Measurements from ENCODE around the gene CD4. TPM values are rescaled to one million over a fixed set of nuclear protein-coding genes. Genes with fewer than 3 reads are reported as not detected.

Gene CD4
- total RNA-seq, 2 experiments from 2014 or later, result not detected

GRCh38 chr12:6796576-6796975, 7.2 kb downstream of the CD4 start:
- no peaks in the 10 kb centered on the region for H4K20me1 ChIP-seq (ENCODE audit: insufficient read depth, low read length)
- H2AFZ ChIP-seq (ENCODE audit: low read length), result no peak overlapping the region
- CTCF ChIA-PET (ENCODE audit: unreplicated experiment), result interaction anchor here (0.8 kb wide), 1 partner anchor 16 kb away, joined by 3 read pairs; no protein-coding TSS in a partner anchor
- H3K9me3 ChIP-seq (ENCODE audit: low read length), result no peaks in the 10 kb centered on the region
- H3K36me3 ChIP-seq (ENCODE audit: insufficient read depth, low read length), result no peaks in the 10 kb centered on the region
- TF ChIP-seq EZH2phosphoT487 (IDR thresholded peaks at IDR 0.05; ENCODE audit: borderline replicate concordance, low read depth, low read length) (no peak), CTCF (conservative IDR thresholded peaks at IDR 0.05; ENCODE audit: low read length) (no peak)
- H3K4me2 ChIP-seq (ENCODE audit: low read length), result no peak overlapping the region
- H3K4me1 ChIP-seq (ENCODE audit: insufficient read depth, low read length, poor library complexity, severe bottlenecking), result peaks cover 14% of the 10 kb centered on the region
- no TSS peak for BruUV-seq (replicated peaks)
- H3K9me2 ChIP-seq (ENCODE audit: insufficient read depth, low read length), result no peaks in the 10 kb centered on the region
- intact Hi-C loops (cut with micrococcal nuclease; ENCODE audit: unreplicated experiment), result no loop called here
- POLR2A ChIA-PET, result no interaction called here
- no peaks in the 10 kb centered on the region for H3K79me2 ChIP-seq (ENCODE audit: insufficient read depth, low read depth, low read length)
- H3K27ac ChIP-seq (ENCODE audit: low read depth, low read length, poor library complexity, severe bottlenecking), result no peak overlapping the region
- H3K4me3 ChIP-seq (ENCODE audit: low read depth, low read length, poor library complexity, severe bottlenecking), result no peak overlapping the region
- DNase-seq (ENCODE audit: low spot score), result no peak

GRCh38 chr12:6799147-6799546, 9.8 kb downstream of the CD4 start:
- Histone ChIP-seq H3K9me3 (ENCODE audit: low read length) (no peaks in the 10 kb centered on the region), H3K9me2 (ENCODE audit: insufficient read depth, low read length) (no peaks in the 10 kb centered on the region), H2AFZ (ENCODE audit: low read length) (no peak overlapping the region), H3K79me2 (ENCODE audit: insufficient read depth, low read depth, low read length) (no peaks in the 10 kb centered on the region), H3K4me1 (ENCODE audit: insufficient read depth, low read length, poor library complexity, severe bottlenecking) (no peaks in the 10 kb centered on the region), H3K36me3 (ENCODE audit: insufficient read depth, low read length) (no peaks in the 10 kb centered on the region), H3K27ac (ENCODE audit: low read depth, low read length, poor library complexity, severe bottlenecking) (no peak overlapping the region), H3K4me2 (ENCODE audit: low read length) (no peak overlapping the region), H4K20me1 (ENCODE audit: insufficient read depth, low read length) (no peaks in the 10 kb centered on the region), H3K4me3 (ENCODE audit: low read depth, low read length, poor library complexity, severe bottlenecking) (no peak overlapping the region)
- no peak for DNase-seq (ENCODE audit: low spot score)
- no peak for TF ChIP-seq EZH2phosphoT487 (IDR thresholded peaks at IDR 0.05; ENCODE audit: borderline replicate concordance, low read depth, low read length)
- ChIA-PET CTCF (ENCODE audit: unreplicated experiment) (no interaction called here), POLR2A (no interaction called here)
- no TSS peak for BruUV-seq (replicated peaks)
- intact Hi-C loops (cut with micrococcal nuclease; ENCODE audit: unreplicated experiment), result no loop called here

GRCh38 chr12:6807170-6807569, 17.8 kb downstream of the CD4 start:
- intact Hi-C loops (cut with micrococcal nuclease; ENCODE audit: unreplicated experiment), result no loop called here
- Histone ChIP-seq H3K9me3 (ENCODE audit: low read length) (no peaks in the 10 kb centered on the region), H4K20me1 (ENCODE audit: insufficient read depth, low read length) (no peaks in the 10 kb centered on the region), H3K4me2 (ENCODE audit: low read length) (no peak overlapping the region), H3K4me1 (ENCODE audit: insufficient read depth, low read length, poor library complexity, severe bottlenecking) (peaks cover 4% of the 10 kb centered on the region), H3K36me3 (ENCODE audit: insufficient read depth, low read length) (no peaks in the 10 kb centered on the region), H2AFZ (ENCODE audit: low read length) (no peak overlapping the region), H3K27ac (ENCODE audit: low read depth, low read length, poor library complexity, severe bottlenecking) (no peak overlapping the region), H3K4me3 (ENCODE audit: low read depth, low read length, poor library complexity, severe bottlenecking) (no peak overlapping the region), H3K79me2 (ENCODE audit: insufficient read depth, low read depth, low read length) (no peaks in the 10 kb centered on the region), H3K9me2 (ENCODE audit: insufficient read depth, low read length) (no peaks in the 10 kb centered on the region)
- CTCF ChIA-PET (ENCODE audit: unreplicated experiment), result no interaction called here
- no peak for DNase-seq (ENCODE audit: low spot score)
- POLR2A ChIA-PET, result no interaction called here
- BruUV-seq (replicated peaks), result no TSS peak
- TF ChIP-seq CTCF (conservative IDR thresholded peaks at IDR 0.05; ENCODE audit: low read length) (no peak), EZH2phosphoT487 (IDR thresholded peaks at IDR 0.05; ENCODE audit: borderline replicate concordance, low read depth, low read length) (no peak)

Measured in OCI-LY7 (cell line).